Kidney (tissue), 14 donors: ENCODE data around the gene GATAD2B. TPM values are rescaled to one million over a fixed set of nuclear protein-coding genes. Genes with fewer than 3 reads are reported as not detected.
"Not testable (repeated sequence)": the region's sequence is repeated elsewhere in the genome, so short reads cannot be mapped to it uniquely, and the experiment has no call there.

Experiments
- DNase-seq, 5 donors: peaks; one replicate each; pipeline ENCODE4 v3.0.0-alpha.2; 2013 to 2020
- FAIRE-seq: peaks from 2 replicates; lab custom pipeline; 2012; peaks lifted over from hg19 to GRCh38; lab: Jason Lieb, UNC
- H3K27ac ChIP-seq, 2 donors: one replicate each; pipeline ENCODE4 v1.7.0; 2013; ENCODE audit warnings: low read depth in 2 of 2, low read length in 2 of 2, inconsistent platforms in 1 of 2
- H3K27me3 ChIP-seq: one replicate; pipeline ENCODE4 v1.7.1; 2013; ENCODE audit warnings: low read length, inconsistent platforms; ENCODE audit not compliant: control insufficient read depth, insufficient read depth
- H3K36me3 ChIP-seq, 3 donors: one replicate each; pipeline versions ENCODE4 v1.7.0 to v1.7.1; 2013; ENCODE audit warnings: low read length in 3 of 3, control low read depth in 1 of 3, inconsistent platforms in 1 of 3; ENCODE audit not compliant: insufficient read depth in 3 of 3, control insufficient read depth in 2 of 3
- H3K4me1 ChIP-seq, 3 donors: one replicate each; pipeline versions ENCODE4 v1.7.0 to v1.7.1; 2013; ENCODE audit warnings: low read length in 3 of 3, inconsistent platforms in 1 of 3, low read depth in 1 of 3; ENCODE audit not compliant: control insufficient read depth in 2 of 3, insufficient read depth in 2 of 3
- H3K4me3 ChIP-seq, 3 donors: one replicate each; pipeline versions ENCODE4 v1.7.0 to v1.8.1; 2013; ENCODE audit warnings: low read length in 3 of 3, control low read depth in 1 of 3, inconsistent platforms in 1 of 3
- H3K9ac ChIP-seq, 3 donors: one replicate each; pipeline versions ENCODE4 v1.7.0 to v1.7.1; 2013; ENCODE audit warnings: low read length in 3 of 3, control low read depth in 1 of 3, inconsistent platforms in 1 of 3
- H3K9me3 ChIP-seq, 3 donors: one replicate each; pipeline versions ENCODE4 v1.7.0 to v1.7.1; 2013; ENCODE audit warnings: low read length in 3 of 3, control low read depth in 1 of 3, inconsistent platforms in 1 of 3; ENCODE audit not compliant: control insufficient read depth in 2 of 3, insufficient read depth in 1 of 3
- intact Hi-C: fragments of 100-400 bp; cut with DNase I; formaldehyde crosslinking; loops from one replicate; pipeline ENCODE4 v1.11.1; 2022
- polyA plus RNA-seq: library from polyadenylated mRNA; stranded (reverse); fragments of 350-450 nt; fragmentation: Illumina TruSeq; extraction: RNeasy Lipid Tissue Mini Kit (QIAGEN cat#74804); gene quantifications from one replicate; pipeline ENCODE4 v1.2.3, GENCODE V29; 2014; ENCODE audit warnings: low read depth, low replicate concordance; ENCODE audit not compliant: insufficient read depth
- total RNA-seq: library from RNA; stranded (reverse); fragmentation: NEBNext Ultra II Directional; extraction: Animal tissue kit (Norgen Biotek cat#: 25700); gene quantifications from one replicate; pipeline ENCODE4 v1.2.1, GENCODE V29; 2021
- TF ChIP-seq, protein P1 (sequence below): IDR thresholded peaks from 3 replicates; pipeline ENCODE4 v1.5.1; 2012; ENCODE audit warnings: mild to moderate bottlenecking, moderate library complexity, borderline replicate concordance; ENCODE audit not compliant: insufficient read depth; ENCODE audit errors: extremely low read depth
- donor health status: control.
- donor health status: control.
- donor health status: control.
- donor health status: control.
- donor health status: control.
- donor health status: DM: yes; HTN: yes; CAD: no.
- donor health status: Normal renal cell carcinoma (clear cell type).

Gene GATAD2B
- total and polyA plus RNA-seq, 2 donors from 2014 or later: 3.6 to 49.0 TPM

- Histone ChIP-seq H3K9ac (no peak overlapping the region), H3K27me3 (no peaks in the 10 kb centered on the region), H3K4me1 (peaks cover 0 to 18% (median 6%) of the 10 kb centered on the region in 3 donors), H3K36me3 (peaks cover 13 to 59% (median 38%) of the 10 kb centered on the region in 3 donors), H3K4me3 (no peak overlapping the region), H3K9me3 (no peaks in the 10 kb centered on the region), H3K27ac (no peak overlapping the region)
- intact Hi-C loops: loop anchor here (10.0 kb wide), 1 partner anchor 83 kb away; no protein-coding TSS in a partner anchor
- FAIRE-seq (no peak), DNase-seq (no peak)
- TF ChIP-seq, protein P1, sequence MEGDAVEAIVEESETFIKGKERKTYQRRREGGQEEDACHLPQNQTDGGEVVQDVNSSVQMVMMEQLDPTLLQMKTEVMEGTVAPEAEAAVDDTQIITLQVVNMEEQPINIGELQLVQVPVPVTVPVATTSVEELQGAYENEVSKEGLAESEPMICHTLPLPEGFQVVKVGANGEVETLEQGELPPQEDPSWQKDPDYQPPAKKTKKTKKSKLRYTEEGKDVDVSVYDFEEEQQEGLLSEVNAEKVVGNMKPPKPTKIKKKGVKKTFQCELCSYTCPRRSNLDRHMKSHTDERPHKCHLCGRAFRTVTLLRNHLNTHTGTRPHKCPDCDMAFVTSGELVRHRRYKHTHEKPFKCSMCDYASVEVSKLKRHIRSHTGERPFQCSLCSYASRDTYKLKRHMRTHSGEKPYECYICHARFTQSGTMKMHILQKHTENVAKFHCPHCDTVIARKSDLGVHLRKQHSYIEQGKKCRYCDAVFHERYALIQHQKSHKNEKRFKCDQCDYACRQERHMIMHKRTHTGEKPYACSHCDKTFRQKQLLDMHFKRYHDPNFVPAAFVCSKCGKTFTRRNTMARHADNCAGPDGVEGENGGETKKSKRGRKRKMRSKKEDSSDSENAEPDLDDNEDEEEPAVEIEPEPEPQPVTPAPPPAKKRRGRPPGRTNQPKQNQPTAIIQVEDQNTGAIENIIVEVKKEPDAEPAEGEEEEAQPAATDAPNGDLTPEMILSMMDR: no peak
These were observed 155.3 kb downstream of the GATAD2B start for GRCh38 chr1:153767519-153767918.

DNA sequence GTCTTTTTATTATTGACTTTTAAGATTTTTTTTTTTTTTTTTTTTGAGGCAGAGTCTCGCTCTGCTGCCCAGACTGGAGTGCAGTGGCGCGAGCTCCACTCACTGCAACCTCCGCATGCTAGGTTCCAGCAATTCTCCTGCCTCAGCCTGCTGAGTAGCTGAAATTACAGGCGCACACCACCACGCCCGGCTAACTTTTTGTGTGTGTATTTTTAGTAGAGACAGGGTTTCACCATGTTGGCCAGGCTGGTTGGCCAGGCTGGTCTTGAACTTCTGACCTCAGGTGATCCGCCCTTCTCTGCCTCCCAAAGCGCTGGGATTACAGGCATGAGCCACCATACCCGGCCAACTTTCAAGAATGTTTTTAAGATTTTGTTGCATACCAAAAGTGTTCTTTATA is 156.1 kb downstream of the GATAD2B start:
- not testable (repeated sequence) for FAIRE-seq, H3K4me3 ChIP-seq, H3K27me3 ChIP-seq, H3K9me3 ChIP-seq, H3K27ac ChIP-seq, H3K9ac ChIP-seq, DNase-seq
- peaks cover 14 to 53% (median 37%) of the 10 kb centered on the region in 3 donors for H3K36me3 ChIP-seq
- peaks cover 0 to 18% (median 6%) of the 10 kb centered on the region in 3 donors for H3K4me1 ChIP-seq
- intact Hi-C loops: loop anchor here (10.0 kb wide), 1 partner anchor 82 kb away; no protein-coding TSS in a partner anchor

DNA sequence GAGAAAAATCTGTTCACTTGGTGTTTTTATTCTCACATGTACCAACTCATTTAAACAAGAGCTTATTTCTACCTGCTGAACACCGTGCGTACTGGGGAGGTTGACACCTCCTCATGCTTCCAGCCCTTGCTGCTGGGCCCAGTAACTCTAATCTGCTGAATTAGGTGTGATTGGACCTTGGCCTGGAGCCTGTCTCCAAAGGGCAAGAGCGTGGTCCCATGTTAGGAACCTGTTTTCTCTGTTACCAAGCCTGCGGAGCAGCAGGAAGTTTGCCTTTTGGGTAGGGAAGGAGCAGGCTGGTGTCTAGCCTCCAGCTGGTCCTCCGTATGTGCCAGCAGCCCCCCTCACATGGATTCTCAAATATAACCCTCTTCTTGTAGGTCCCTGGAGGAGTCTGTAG is 158.5 kb downstream of the GATAD2B start:
- intact Hi-C loops: loop anchor here (10.0 kb wide), 1 partner anchor 80 kb away; no protein-coding TSS in a partner anchor
- Histone ChIP-seq H3K27me3 (no peaks in the 10 kb centered on the region), H3K27ac (peak overlapping the region in 1 of 2 donors; percentile 55), H3K9ac (no peak overlapping the region), H3K4me3 (no peak overlapping the region), H3K9me3 (no peaks in the 10 kb centered on the region), H3K4me1 (peaks cover 0 to 12% (median 0%) of the 10 kb centered on the region in 3 donors), H3K36me3 (peaks cover 11 to 62% (median 56%) of the 10 kb centered on the region in 3 donors)
- DNase-seq (no peak), FAIRE-seq (no peak)
- TF ChIP-seq, protein P1: no peak

DNA sequence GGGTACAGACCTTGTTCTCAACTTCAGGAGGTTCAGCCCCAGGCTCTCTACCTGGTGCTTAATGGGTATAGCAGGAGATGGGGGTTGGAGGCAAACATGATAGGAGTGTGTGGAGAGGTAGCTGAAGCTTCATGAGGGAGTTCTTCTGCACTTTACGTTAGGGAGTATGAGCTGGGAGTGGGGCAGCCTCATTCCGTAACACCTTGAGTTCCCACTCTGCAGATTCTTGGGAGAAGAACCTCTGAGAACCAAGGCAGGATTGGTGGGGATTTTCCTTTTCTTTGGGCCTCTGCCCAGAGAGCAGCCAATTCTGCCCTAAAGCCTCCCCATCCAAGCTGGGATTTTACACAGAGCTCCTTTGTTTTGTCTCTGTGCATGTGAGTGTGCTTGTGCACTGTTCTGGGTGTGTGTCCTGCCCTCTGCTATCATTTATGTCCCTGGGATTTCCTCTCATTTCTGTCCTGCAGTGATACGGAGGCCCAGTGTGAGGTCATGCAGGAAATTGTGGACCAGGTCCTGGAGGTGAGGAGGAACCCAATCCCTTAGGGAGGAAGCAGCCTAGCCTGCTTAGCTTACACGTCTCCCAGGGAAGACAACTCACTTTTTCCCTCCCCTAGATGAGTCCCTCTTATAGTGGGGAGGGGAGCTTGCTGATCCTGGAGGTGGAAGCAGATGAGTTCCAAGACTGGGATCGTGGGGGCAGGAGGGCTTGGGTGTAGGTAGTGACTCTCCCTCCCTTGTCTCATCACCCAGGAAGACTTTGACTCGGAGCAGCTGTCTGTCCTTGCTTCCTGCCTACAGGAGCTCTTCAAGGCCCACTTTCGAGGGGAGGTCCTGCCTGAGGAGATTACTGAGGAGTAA is 159.2 kb downstream of the GATAD2B start:
- intact Hi-C loops: loop anchor here (10.0 kb wide), 1 partner anchor 79 kb away; no protein-coding TSS in a partner anchor
- no peak for FAIRE-seq
- H3K9me3 ChIP-seq: no peaks in the 10 kb centered on the region
- H3K27me3 ChIP-seq: no peaks in the 10 kb centered on the region
- H3K9ac ChIP-seq: no peak overlapping the region
- peaks cover 11 to 58% (median 57%) of the 10 kb centered on the region in 3 donors for H3K36me3 ChIP-seq
- DNase-seq: peak in 1 of 5 donors; percentile 50
- H3K4me3 ChIP-seq: no peak overlapping the region
- peak overlapping the region in 1 of 2 donors; percentile 55 for H3K27ac ChIP-seq
- H3K4me1 ChIP-seq: peaks cover 0 to 12% (median 0%) of the 10 kb centered on the region in 3 donors
- TF ChIP-seq, protein P1: no peak
